ENCODE data around the gene TYMP.
"Not testable (repeated sequence)": the region's sequence is repeated elsewhere in the genome, so short reads cannot be mapped to it uniquely, and the experiment has no call there.

The TYMP gene

DNA sequence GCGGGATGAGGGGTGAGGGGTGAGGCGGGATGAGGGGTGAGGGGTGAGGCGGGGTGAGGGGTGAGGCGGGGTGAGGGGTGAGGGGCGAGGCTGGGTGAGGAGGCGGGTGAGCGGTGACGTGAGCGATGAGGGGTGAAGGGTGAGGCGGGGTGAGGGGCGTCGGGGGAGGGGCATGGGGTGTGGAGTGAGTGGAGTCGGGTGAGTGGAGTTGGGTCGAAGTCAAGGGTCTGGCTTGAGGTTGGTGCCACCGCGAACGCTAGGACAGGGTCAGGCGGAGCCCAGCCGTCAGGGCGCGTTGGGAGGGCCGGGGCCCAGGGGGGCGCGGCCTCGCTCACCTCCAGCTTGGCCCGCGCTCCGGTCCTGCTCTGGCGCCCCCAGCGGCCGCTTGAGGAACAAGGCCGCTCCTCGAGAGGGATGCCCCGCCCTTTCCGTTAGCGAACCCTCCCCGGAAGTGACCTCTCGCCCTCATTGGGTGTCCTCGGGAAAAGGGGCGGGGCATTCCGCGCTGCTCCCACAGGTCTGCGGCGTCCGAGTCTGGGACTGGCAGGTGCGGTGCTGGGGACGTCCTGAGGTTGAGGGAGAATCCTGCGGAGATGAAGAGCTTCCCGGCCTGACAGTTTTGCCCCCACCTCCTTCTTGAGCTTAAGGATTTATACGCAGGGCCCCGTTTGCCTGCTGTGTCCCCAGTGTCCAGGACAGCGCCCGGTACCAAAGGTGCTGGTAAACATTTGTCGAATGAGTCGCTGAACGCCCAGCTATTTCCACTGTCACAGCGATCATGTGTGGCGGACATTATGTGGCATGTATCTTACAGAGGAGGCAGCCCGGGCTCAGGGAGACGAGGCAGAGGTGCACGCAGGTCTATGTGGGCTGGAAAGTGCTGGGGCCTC, 33.0 kb upstream of the TYMP start, which contains the start of gene SYCE3:
Gene SYCE3 (minus strand): TSS at position 397 of the 890 bp plus-strand sequence. CDS start 6,514 bp downstream, outside the sequence.
- peak; percentile 99 for DNase-seq

DNA sequence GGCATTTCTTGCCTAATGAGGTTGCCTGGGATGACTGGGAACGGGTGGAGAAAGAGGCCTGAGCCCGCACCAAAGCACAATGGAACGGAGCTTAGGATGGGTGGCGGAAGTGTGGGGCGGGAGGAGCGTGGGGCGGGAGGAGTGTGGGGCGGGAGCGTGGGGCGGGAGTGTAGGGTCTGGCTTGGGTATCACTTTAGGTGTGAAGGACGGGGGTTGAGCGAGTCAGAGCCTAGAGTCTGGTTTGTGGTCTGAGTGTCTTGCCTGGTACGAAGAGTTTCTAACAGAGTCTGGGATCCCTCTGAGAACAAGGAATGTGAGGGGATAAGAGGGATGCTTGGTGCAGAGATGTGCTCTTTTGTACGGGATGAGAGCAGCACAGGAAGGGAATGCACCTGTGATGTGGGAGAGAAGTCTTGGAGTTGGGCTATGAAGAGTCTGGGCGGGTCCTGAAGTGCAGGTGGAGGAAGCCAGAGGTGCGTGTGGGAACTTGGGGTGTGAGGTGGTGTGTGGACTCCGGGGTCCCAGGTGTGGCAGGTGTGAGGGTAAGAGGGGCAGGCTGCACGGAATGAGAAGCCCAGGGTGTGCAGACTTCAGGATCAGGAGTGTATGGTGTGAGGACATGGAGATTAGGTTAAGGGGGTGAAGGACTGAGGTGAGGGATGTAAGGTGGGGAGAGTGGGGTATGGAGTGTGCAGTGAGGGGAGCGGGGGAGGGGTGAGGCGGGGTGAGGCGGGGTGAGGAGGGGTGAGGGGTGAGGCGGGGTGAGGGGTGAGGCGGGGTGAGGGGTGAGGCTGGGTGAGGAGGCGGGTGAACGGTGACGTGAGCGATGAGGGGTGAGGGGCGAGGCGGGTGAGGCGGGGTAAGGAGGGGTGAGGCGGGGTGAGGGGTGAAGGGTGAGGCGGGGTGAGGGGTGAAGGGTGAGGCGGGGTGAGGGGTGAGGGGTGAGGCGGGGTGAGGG, 31.9 kb upstream of the TYMP start:
- DNase-seq: no peak

GRCh38 chr22:50560034-50560433, 30.2 kb upstream of the TYMP start:
- no peak for DNase-seq

DNA sequence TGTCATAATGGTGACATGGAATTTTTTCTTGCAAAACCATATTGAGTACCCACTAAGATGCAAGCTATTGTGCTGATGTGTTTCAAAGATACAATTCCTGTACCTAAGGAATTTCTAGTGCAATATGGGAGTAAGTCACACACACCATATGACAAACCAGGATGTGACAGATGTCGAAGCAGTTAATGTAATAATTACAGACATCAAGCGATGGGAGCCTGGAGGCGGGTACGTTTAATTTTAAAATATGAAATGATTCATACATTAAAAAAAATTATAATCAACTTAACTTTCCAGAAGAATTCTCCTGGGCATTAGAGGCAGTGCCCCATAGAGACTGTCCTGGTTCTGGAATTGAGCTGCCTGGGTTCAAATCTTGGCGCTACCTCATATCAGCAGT, 26.9 kb upstream of the TYMP start:
- no peak for DNase-seq

DNA sequence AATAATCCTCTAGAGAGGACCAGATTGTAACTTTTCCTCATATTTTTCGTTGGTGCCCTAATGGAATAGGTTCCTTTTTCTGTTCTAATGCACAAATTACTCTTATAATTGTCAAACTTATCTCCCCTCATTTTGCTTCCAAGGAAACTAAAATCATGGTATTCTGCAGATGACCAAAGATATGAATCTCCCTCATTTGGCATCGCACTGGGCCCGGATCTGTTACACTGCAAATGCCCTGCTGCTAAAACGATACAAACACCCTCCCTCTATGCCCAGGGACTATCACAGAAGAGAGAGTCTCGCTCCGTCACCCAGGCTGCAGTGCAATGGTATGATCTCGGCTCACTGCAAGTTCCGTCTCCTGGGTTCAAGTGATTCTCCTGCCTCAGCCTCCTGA, 23.5 kb upstream of the TYMP start:
- no peak for DNase-seq

DNA sequence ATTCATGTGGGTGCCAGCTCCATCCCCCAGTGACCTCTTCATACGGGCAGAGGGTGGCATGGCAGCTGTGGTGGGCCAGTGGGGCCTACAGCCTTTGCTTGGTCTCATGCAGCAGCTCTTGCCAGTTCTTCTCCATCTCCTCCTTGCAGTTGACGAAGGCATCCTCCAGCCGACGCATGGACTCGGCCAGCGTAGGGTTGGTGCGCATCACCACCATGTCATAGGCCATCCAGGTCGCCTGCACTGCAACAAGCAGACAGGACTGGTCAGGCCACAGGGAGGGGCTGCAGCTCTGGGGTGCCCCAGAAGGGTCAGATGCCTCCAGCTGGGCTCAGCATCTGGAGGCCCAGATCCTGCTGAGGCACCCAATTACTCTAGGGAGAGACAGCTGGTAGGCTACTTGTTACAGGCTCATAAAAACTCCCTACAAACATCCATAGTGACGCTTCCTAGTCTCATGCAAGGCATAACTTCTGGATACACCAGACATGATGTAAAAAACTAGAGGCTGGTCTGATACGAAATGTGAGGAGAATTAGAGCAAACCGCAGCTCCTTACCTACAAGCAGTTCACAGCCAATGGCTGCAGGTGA, 21.4 kb upstream of the TYMP start:
- no peak for DNase-seq

DNA sequence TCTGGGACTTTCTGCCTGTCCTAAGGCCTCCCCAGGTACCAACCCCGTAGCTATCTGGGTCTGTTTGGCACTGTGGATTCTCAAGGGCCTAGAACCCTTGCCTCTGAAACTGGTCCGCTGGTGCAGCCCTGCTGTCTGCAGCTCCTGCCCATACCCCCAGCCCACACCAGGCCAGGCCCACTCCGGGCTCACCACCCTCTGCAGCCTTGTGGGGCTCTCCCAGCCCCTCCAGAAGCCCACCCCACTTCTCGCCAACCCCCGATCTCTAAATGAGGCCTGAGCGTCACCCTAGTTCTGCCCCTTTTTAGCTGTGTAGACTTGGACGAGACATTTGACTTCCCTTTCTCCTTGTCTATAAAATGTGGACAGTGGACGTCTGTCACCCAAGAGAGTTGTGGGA, 20.6 kb upstream of the TYMP start:
- DNase-seq: no peak

DNA sequence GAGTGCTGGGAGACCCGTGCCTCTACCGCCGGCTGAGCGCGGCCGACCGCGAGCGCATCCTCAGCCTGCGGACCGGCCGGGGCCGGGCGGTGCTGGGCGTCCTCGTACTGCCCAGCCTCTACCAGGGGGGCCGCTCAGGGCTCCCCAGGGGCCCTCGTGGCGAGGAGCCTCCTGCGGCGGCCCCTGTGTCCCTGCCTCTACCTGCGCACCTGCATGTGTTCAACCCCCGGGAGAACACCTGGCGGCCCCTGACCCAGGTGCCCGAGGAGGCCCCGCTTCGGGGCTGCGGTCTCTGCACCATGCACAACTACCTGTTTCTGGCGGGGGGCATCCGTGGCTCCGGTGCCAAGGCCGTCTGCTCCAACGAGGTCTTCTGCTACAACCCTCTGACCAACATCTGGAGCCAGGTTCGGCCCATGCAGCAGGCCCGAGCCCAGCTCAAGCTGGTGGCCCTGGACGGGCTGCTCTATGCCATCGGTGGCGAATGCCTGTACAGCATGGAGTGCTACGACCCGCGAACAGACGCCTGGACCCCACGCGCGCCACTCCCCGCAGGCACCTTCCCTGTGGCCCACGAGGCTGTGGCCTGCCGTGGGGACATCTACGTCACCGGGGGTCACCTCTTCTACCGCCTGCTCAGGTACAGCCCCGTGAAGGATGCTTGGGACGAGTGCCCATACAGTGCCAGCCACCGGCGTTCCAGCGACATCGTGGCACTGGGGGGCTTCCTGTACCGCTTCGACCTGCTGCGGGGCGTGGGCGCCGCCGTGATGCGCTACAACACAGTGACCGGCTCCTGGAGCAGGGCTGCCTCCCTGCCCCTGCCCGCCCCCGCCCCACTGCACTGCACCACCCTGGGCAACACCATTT, 19.3 kb upstream of the TYMP start:
- no peak for DNase-seq

- DNase-seq: peak; percentile 83
Observed at GRCh38 chr22:50548040-50548920, 18.5 kb upstream of the TYMP start.

DNA sequence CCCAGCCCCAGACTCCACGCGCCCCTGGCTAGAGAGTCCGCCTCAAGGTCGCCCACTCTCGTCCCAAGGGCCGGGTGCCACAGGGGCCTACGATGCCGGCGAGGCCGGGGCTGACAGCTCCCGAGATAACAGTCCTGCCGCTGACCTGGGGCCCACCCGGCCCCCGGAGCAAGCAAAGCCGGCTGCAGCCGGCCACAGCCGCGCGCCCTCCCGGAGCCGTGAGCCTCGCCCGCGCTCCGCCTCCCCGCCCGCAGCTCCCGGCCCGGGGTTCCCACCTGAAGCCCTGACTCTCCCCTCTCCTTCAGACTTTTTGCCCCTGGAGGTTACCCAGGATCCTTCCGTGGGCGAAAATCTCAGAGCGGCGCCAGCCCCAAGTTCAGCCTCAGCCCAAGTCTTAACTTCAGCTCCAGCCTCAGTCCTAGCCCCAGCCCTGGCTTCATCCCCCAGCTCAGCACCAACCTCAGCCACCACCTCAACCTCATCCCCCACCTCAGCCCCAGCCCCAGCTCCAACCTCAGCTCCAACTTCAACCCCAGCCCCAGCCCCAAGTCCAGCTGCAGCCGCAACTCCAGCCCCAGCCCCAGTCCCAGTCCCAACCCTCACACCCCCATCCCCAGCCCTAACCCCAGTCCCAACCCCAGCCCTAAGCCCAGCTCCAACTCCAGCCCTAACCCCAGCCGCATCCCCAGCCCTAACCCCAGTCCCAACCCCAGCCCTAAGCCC, 17.6 kb upstream of the TYMP start:
- no peak for DNase-seq

DNA sequence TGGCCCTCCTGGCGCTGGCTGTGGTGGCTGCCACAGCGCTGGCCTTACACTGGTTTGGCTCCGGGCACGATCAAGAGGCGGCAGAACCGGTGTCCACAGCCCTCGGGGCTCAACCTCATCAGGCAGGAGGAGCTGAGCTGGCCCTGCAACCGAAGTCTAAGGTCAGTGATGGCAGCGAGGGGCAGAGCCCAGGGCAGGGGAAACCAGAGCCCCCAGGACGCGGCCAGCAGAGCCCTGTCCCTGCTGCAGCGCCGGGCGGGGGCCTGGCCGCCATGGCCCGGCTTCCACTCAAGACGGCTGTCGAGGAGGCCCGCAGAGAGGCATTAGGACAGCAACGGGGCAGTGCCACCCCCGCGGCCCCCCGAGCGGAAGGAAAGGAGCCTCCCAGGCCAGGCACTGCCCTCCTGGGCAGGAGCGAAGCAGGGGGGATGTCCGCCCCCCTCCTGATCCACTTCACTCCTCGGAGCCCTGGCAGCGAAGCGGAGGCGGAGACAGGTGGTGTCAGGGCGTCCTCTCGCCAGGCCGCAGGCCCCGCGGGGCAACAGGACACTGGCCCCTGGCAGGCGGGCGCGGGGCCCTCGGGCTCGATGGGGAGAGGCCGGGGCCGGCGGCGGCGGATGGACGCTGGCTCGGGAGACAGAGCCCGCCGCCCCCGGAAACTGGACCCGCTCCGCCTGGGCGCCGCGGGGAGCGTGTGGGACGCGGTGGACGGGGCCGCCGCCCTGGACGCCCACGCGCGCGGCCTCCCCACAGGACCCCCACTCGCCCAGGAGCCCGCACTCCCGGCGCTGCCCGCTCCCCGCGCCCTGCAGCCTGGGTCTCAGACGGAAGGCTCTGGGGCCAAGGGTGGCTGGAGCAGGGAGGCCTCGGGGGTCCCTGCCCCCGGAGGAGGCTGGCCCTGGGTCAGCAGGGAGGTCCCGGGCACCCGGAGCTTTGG, 16.8 kb upstream of the TYMP start:
- DNase-seq: no peak

- peak; percentile 75 for DNase-seq
Observed at GRCh38 chr22:50545522-50546325, 15.9 kb upstream of the TYMP start, which contains the start of gene KLHDC7B. Gene KLHDC7B, plus strand, starts transcription at chr22:50545899. Its CDS starts 345 bp downstream, at chr22:50546244.

GRCh38 chr22:50544746-50545253, 15.0 kb upstream of the TYMP start:
- peak; percentile 72 for DNase-seq

- DNase-seq: peak; percentile 93
Observed at GRCh38 chr22:50544078-50544745, 14.4 kb upstream of the TYMP start.

DNA sequence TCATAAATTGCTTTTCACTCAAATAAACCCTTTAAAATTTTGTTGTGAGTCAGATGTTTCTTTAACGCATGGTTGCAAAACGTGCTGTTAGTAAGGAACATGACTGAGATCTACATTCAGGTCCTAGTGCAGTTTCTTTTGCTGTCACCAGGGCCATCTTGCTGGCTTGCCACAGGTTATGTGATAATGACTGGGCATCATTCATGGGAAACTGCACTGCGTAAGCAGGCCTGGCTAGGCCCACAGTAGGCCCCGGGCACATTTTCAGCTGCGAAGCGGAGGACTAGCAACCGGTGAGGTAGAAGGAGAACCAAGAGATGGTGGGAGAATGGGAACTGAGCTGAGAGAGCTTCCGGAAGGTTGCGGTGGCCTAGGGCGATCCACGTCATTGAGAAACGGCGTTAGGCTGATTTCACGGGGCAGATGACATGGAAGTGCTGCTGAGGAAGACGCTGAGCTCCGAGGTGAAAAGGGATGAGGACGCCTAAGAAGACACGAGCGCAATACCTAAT, 12.7 kb upstream of the TYMP start:
- peak; percentile 77 for DNase-seq

DNA sequence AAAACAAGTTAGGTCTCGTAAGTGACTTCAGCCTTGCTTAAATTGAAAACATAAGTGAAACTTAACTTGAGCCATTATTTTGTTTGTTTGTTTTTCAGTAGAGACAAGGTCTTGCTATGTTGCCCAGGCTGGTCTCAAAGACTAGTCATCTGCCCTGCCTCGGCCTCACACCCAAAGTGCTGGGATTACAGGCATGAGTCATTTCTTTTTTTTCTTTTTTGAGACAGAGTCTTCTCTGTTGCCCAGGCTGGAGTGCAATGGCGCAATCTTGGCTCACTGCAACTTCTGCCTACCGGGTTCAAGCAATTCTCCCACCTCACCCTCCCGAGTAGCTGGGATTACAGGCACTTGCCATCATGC, 11.8 kb upstream of the TYMP start:
- not testable (repeated sequence) for DNase-seq

- no peak for DNase-seq
Observed at GRCh38 chr22:50540381-50540780, 10.6 kb upstream of the TYMP start.
